KOPT-K1 (cell line): Measurements from ENCODE around the gene NAAA.
"Not testable (repeated sequence)": the region's sequence is repeated elsewhere in the genome, so short reads cannot be mapped to it uniquely, and the experiment has no call there.

Experiments
- H3K27ac ChIP-seq: fragments of 200-600 bp; sonication (generic); 2 replicates; pipeline ENCODE4 v1.5.1; 2016; ENCODE audit warnings: antibody characterized with exemption, mild to moderate bottlenecking, low read depth, low read length; ENCODE audit not compliant: poor library complexity, severe bottlenecking
- H3K36me3 ChIP-seq: fragments of 200-600 bp; sonication (generic); 2 replicates; pipeline ENCODE4 v1.5.1; 2017; ENCODE audit warnings: antibody characterized with exemption, mild to moderate bottlenecking, low read length, moderate library complexity; ENCODE audit not compliant: insufficient read depth
- H3K9me3 ChIP-seq: fragments of 200-600 bp; sonication (generic); 2 replicates; pipeline ENCODE4 v1.5.1; 2017; ENCODE audit warnings: antibody characterized with exemption, low read length, mild to moderate bottlenecking; ENCODE audit not compliant: insufficient read depth, poor library complexity, severe bottlenecking

The NAAA gene

DNA sequence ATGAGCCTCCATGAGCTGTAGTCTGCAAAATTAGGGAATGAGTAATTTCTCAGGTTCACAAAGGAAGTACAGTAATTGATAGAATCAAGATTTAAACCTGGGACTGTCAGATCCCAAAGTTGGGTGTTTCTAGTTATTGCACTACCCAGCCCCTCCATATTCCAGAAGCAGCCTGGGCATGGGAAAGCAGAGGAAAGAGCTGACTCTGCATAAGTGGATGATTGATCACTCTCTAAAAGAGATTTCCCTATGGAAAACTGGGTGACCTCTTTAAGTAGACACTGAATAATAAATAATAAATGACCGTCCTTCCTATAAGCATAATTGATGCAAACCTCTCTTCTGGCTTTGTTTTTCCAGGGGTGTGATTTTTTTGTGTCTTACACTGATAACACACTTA lies 5.2 kb downstream of the NAAA start:
- Histone ChIP-seq H3K36me3 (peaks cover 18% of the 10 kb centered on the region; the same call in 1 of the 2 replicates), H3K9me3 (no peaks in the 10 kb centered on the region), H3K27ac (no peak overlapping the region)

DNA sequence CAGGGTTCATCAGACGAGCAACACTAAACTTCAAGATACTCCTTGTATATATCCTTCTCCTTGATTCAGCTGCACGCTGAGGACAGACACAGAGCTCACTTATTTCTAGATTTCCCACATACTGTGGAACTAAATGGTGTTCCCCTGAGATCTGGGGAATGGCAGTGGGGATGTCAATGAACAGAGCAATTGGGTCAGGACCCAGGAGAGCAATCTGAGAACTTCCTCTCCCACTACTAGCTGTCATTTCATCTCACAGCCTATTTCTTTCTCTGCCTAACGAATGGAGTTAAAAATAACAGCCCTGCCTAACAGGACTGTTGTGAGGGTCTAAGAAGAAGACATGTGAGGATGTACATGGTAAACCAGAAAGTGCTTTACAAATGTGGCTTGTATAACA lies 10.7 kb downstream of the NAAA start:
- H3K36me3 ChIP-seq = peaks cover 13% of the 10 kb centered on the region
- no peaks in the 10 kb centered on the region for H3K9me3 ChIP-seq
- H3K27ac ChIP-seq = no peak overlapping the region

DNA sequence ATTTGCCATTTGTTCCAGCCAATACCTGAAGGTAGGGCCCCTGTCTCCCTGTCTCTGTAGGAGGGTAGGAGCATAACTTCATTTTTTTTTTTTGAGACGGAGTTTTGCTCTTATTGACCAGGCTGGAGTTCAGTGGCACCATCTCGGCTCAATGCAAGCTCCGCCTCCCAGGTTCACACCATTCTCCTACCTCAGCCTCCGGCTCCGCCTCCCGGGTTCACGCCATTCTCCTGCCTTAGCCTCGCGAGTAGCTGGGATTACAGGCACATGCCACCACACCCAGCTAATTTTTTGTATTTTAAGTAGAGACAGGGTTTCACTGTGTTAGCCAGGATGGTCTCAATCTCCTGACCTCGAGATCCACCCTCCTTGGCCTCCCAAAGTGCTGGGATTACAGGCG lies 15.9 kb downstream of the NAAA start:
- not testable (repeated sequence) for H3K36me3 ChIP-seq, H3K27ac ChIP-seq

DNA sequence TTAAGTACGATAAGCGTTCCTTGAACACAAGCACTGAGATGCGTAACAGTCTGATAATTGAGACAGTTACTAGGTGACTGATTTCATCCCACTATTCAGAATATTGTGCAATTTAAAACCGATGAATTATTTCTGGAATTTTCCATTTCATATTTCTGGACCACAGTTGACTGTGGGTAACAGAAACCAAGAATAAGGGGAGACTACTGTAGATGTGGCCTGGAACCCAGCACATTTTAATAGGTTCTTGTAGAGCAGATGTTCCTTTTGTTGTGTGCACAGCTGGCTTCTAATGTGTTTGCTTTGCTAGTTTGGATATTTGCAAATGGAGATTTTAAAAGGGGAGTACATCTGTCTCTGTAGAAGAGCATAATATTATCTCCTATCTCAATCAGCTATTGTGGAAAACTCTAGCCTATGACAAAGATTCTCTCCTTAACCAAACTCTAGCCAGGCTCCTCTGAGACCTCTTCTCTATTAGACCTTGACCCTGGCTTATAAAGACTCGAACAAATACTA lies 16.4 kb downstream of the NAAA start:
- Histone ChIP-seq H3K9me3 (no peaks in the 10 kb centered on the region), H3K27ac (no peak overlapping the region), H3K36me3 (peaks cover 11% of the 10 kb centered on the region)

More for the DNA sequence above, 15.9 kb downstream of the NAAA start:
- not testable (repeated sequence) for H3K9me3 ChIP-seq

DNA sequence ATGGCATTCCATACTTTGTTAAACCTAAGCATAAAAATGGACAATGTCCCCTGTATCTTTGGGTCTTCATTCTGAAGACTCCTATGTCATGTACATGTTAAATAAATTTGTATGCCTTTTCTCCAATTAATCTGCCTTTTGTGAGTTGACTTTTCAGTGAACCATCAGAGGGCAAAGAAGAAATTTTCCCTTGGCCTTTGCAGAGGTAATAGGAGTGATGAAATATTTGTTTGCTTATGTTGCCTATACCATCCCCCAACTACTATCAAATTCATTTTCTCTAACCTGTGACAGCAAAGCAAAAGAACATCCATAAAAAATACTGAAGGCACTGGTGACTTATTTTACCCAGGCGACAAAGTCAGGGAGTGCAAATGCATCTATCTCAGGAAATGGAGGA lies 18.2 kb downstream of the NAAA start:
- Histone ChIP-seq H3K27ac (no peak overlapping the region), H3K9me3 (no peaks in the 10 kb centered on the region), H3K36me3 (peaks cover 18% of the 10 kb centered on the region)

DNA sequence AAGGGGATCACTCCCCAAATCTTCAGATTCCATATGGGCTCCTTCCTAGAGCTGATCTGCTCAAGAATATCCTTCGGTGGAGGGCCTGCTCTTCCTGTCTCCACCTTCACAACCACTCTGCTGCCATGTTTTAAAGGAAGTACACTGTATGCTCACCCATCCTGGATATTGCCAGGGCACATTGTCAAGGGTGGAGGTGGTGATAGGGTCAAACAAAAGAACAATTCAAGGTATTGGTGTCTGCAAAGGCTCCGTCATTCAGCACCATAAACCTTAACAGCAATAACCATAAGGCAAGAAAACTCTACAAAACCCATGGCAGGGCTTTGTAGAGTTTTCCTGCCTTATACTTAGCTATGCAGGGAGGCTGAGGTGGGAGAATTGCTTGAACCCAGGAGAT lies 18.9 kb downstream of the NAAA start:
- H3K27ac ChIP-seq = no peak overlapping the region
- no peaks in the 10 kb centered on the region for H3K9me3 ChIP-seq
- H3K36me3 ChIP-seq = peaks cover 18% of the 10 kb centered on the region

DNA sequence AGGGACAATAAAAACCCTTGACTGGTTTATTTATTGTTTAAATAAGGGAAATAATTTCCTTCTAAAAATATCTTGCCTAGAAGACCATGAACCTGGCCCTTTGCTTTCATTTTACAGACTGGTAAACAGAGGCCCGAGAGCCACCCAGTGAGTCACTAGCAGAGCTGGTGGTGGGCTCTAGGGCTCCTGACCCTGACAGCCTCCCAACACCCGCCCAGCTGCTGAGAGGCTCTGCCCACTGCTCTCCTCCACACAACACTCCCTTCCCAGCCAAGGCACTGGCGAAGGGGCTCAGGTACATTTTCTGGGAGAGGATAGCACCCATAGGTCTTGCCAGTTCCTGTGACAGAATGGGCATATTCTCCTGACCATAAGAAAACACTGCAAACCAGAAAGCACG lies 20.5 kb downstream of the NAAA start:
- H3K36me3 ChIP-seq = peaks cover 18% of the 10 kb centered on the region; the same call in 1 of the 2 replicates
- no peak overlapping the region for H3K27ac ChIP-seq
- H3K9me3 ChIP-seq = no peaks in the 10 kb centered on the region

DNA sequence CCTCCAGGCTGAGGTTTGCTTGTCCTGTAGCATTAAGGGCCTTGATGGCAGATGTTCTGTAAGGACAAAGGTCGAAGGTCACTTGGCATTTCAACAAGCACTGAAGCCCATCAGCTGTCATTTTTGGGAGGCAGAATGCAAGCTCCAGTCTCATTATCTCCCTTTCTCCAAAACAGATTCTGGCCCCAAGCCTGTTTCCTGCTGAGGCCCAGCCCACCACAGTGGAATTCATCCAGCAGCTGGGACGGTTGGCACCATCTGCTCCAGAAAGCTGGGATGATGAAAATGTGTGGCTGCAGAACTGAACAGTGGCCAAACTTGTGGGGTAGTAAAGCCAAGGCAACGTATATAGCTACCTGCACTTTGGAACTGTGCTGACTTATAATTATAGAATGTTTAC lies 20.9 kb downstream of the NAAA start:
- no peaks in the 10 kb centered on the region for H3K9me3 ChIP-seq
- H3K36me3 ChIP-seq = peaks cover 18% of the 10 kb centered on the region; the same call in 1 of the 2 replicates
- no peak overlapping the region for H3K27ac ChIP-seq

DNA sequence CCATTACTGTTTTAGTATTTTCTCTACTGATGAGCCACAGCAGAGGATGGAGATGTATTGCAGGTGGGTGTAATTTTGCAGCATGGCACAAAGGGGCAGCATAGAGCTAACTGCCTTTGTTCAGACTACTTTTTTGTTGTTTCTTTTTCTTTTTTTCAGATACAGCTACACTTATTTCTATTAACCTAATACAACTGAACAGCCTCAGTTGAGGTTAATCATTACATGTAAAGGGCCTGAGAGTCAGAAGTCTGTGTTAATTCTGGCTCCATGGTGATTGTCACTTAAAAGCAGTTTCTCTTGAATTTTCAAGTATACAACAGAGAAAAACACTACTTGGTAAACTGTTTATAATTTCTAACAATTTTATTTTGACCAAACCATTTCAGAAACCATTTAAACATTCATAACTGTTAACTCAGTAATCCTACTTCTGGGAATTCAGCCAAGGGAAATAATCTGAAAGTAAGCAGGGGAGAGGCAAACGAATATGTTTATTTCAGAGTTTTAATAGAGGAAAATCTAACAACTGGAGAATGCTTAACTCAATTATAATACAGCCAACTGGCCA lies 24.6 kb downstream of the NAAA start:
- H3K9me3 ChIP-seq = no peaks in the 10 kb centered on the region
- no peak overlapping the region for H3K27ac ChIP-seq
- H3K36me3 ChIP-seq = peaks cover 18% of the 10 kb centered on the region; the same call in 1 of the 2 replicates

DNA sequence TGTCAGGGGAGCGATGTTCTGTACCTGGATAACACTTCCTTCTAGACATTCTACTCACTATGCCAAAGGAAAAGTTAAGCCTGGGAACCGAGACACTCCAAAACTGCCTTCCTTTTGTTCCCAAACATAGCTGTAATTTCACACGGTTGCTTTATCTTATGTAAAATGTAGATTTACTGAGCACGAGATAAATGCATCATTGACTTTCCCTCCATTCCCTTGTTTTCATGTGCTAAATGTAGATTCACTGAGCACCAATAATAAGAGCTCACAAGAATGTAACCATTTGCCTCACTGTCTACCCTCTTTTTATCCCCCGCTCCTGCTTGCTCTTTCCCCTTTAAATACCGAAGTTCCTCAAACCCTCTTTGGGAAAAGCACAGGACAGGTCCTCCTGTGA lies 27.8 kb downstream of the NAAA start:
- H3K9me3 ChIP-seq = peaks cover 8% of the 10 kb centered on the region
- H3K27ac ChIP-seq = no peak overlapping the region
- no peaks in the 10 kb centered on the region for H3K36me3 ChIP-seq

DNA sequence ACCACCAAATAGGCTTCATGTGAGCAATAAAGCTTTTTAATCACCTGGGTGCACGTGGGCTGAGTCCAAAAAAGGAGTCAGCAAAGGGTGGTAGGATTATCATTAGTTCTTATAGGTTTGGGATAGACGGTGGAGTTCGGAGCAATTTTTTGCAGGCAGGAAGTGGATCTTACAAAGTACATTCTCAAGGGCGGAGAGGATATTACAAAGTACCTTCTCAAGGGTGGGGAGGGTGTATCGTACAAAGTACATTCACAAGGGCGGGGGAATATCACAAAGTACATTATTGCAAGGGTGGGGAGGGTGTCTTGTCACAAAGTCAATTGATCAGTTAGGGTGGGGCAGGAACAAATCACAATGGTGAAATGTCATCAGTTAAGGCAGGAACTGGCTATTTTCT lies 30.0 kb downstream of the NAAA start:
- not testable (repeated sequence) for H3K27ac ChIP-seq, H3K36me3 ChIP-seq, H3K9me3 ChIP-seq

DNA sequence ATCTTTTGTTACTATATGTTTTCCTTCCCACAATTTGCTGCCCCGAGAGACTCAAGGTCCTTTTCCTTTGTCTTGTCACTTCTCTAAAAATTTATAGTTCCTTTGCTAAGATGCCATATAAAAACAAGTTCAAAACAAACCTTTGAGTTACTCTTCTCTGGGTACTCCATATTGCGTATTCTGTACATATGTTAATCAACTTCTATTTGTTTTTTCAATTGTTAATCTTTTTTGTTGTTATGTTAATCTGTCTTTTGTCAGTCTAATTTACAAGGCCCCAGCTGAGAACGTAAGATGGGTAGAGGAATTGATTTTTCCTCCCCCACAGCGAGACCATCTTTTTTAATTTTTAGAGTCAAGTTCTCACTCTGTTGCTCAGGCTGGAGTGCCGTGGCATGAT lies 31.4 kb downstream of the NAAA start:
- H3K9me3 ChIP-seq = peaks cover 8% of the 10 kb centered on the region
- H3K36me3 ChIP-seq = no peaks in the 10 kb centered on the region
- no peak overlapping the region for H3K27ac ChIP-seq

DNA sequence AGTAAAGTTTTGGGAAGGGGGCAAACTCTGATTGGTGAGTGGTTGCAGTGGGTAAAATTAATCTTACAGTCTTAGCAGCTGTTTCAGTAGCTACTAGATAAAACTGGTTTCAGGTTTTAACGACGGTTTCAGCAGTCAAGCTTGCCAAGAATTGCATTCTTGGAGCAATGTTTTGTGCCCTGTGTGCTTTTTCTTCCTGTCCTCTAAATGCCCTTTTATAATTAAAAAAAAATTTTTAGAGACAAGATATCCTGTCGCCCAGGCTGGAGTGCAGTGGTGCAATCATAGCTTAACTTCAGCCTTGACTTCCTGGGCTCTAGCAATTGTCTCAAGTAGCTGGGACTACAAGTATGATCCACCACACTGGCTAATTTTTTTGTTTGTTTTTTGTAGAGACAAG lies 32.3 kb downstream of the NAAA start:
- peaks cover 8% of the 10 kb centered on the region for H3K9me3 ChIP-seq
- H3K36me3 ChIP-seq = no peaks in the 10 kb centered on the region
- H3K27ac ChIP-seq = no peak overlapping the region

DNA sequence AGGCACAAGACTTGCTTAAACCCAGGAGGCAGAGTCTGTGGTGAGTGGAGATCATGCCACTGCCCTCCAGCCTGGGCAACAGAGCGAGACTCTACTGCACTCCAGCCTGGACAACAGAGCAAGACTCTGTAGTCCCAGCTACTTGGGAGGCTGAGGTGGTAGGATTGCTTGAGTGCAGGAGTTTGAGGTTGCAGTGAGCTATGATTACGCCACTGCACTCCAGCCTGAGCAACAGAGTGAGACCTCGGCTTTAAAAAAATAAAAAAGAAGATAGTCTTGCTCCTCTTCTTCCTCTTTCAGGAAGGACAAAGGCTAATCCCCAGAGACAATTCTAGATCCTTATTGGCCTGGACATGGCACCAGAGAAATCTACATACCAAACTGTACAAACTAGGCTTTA lies 32.8 kb downstream of the NAAA start:
- no peaks in the 10 kb centered on the region for H3K36me3 ChIP-seq
- peaks cover 8% of the 10 kb centered on the region for H3K9me3 ChIP-seq
- H3K27ac ChIP-seq = no peak overlapping the region

DNA sequence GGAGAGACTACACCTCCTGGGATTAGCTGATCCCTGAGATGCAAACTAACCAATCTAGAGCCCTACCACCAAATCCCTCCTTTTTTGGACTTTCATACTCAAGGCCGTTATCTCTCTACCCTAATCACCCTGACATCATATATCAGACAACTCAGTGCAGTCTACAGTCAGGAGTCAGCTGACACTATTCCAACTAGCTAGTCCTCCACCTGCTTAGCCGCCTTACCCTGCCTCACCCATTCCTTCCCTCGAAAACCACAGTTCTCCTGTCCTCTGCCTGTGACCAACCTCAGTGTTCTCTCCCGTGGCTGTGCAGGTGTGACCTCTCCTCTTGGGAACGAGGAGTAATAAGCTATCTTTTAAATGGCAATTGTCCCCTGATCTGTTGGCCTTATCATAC lies 36.7 kb downstream of the NAAA start:
- H3K36me3 ChIP-seq = no peaks in the 10 kb centered on the region
- no peak overlapping the region for H3K27ac ChIP-seq
- no peaks in the 10 kb centered on the region for H3K9me3 ChIP-seq

DNA sequence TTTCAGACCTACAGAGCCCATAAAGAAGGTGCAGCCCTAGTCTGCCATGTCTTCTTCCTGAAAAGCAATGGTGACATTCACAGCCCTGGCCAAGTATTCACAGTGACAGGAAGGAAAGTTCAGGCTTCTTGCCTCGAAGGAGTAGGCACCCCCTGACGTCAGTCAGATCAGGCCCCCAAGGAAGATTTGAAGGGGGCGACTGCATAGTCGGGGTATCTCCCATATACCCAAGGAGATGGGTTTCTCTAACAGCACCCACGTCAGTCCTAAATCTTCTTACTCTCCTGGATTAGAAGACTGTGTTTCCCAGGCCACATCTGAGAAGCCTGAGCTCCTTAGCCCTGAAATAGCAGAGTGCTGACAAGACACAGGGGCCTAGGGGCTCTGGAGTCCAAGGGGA lies 38.5 kb downstream of the NAAA start, which contains the start of gene PPEF2:
TSS of gene PPEF2 (minus strand) at position 101 of the 400 bp plus-strand sequence. CDS start 6,127 bp downstream, outside the sequence.
- H3K27ac ChIP-seq = no peak within 1 kb of the TSS
- no peaks in the 10 kb centered on the region for H3K9me3 ChIP-seq
- H3K36me3 ChIP-seq = no peaks in the 10 kb centered on the region
